ENCODE data around the gene GLI3.

The GLI3 gene

GRCh38 chr7:42039921-42040320 is 197.1 kb downstream of the GLI3 start:
- DNase-seq (ENCODE audit: low read depth in 3 of 3, low spot score in 1 of 3), result no peak

DNA sequence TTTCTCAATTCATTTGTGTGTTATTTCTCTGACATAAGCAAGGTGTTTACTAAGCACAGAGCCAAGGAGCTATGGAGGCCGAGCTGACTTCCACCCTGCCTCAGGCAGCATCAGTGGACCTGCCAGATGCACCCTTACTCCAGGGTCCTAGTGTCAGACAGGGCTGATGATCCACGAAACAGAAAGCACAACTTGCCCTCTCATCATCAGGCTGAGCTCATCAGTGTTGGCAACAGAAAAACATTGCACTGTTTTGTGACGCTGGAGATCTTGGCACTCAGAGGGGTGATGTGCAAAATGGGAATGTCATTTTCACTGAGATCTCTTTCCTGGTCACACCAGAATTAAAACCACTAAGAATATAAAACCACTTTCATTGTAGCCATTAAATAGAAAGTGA is 201.8 kb downstream of the GLI3 start:
- no peak for DNase-seq (ENCODE audit: low read depth in 3 of 3, low spot score in 1 of 3)

DNA sequence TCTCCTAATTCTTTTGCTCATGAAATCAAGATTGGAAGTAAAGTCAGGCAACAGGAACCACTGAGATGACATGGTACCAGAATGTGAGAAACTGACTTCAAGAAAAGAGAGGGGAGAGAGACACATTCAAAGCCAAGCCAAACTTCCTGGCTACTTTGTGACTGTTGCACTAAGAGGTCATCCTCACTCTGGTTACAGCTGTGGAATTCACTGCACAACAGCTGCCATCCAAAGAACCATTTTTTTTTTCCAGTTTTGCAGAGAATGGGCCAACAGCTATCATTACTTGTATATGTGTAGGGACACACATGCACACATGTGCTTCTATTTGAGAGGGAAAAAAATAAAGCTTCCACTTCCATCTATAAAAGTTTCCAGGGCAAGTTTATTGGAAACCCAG is 203.5 kb downstream of the GLI3 start:
- DNase-seq (ENCODE audit: low read depth in 3 of 3, low spot score in 1 of 3), result no peak

DNA sequence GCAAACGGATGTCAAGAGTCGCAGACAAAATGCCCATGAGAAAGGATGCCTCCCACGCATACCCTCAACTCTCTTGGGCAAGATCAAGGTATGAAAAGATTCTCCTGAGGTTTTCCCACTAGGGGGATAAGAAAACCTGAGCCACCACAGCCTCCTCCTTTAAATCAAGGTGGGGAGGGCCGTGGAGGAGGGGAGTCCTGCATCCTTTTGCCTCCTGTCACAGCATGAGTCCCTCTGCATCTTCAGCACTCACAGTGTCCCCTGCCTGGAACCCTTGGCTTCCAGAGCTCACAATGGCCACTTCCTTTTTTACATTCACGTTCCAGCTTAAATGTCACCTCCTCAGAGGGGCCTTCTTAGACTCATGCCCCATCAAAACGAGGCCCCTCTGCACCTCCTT is 207.6 kb downstream of the GLI3 start:
- no peak for DNase-seq (ENCODE audit: low read depth in 3 of 3, low spot score in 1 of 3)

DNA sequence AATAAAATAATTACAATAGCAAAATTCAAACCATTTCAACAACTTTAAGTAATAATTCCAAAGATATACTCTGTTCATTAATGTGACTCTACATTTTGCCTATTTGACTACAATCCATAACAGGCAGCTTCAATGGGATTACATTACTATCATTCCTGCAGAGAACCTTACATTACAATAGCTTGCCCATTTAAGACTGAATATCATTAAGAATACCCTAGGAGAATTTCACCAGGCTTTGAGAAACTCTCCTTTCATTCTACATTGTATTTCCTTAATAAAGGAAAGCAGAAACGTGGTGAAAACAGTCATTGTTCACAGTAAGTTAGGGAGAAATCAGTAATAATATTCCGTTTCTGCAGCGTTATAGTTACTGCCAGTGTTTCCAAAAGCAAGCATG is 209.5 kb downstream of the GLI3 start:
- DNase-seq (ENCODE audit: low read depth in 3 of 3, low spot score in 1 of 3), result no peak

- DNase-seq (ENCODE audit: low read depth in 3 of 3, low spot score in 1 of 3), result no peak
Measured at GRCh38 chr7:42026622-42027197, 210.3 kb downstream of the GLI3 start.

GRCh38 chr7:42025635-42026375 is 211.2 kb downstream of the GLI3 start:
- no peak for DNase-seq (ENCODE audit: low read depth in 3 of 3, low spot score in 1 of 3)

DNA sequence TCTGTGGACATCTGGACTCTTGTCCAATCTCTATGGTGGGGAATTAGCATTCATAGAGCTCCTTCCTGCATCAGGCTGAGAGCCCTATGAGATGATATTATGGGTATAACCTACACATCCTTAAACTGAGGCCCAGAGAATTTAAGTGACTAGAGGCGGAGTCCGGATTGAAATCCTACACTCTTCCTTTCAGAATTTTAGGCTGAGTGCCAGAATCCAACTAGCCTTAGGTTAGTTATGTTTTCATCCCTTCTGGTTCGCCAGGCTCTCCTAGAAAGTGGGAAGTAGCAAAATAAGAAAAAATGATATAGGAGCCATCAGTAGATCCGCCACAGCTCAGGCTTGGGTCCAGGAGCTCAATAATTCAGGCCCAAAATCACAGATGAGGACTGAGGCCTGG is 212.5 kb downstream of the GLI3 start:
- DNase-seq (ENCODE audit: low read depth in 3 of 3, low spot score in 1 of 3), result no peak

- DNase-seq (ENCODE audit: low read depth in 3 of 3, low spot score in 1 of 3), result no peak
Measured at GRCh38 chr7:42023262-42023661, 213.7 kb downstream of the GLI3 start.

DNA sequence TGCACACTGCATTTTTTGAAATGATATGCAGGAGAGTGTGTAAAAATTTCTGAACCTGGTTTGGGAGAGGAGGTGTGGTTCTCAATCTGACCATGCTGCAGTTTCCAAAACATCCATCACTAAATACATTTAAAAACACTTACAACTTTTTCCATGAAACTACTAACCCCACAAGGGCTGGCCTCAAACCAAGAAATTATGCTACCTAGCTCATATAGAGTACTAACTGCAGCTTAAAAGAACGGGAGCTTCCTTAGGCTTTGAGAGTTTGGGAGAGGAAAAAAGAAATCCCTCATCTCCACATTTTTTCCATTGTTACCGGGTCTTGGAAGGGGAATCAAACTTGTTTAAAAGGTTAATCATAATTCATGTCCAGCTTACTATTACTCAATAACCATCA is 214.2 kb downstream of the GLI3 start:
- no peak for DNase-seq (ENCODE audit: low read depth in 3 of 3, low spot score in 1 of 3)

- no peak for DNase-seq (ENCODE audit: low read depth in 3 of 3, low spot score in 1 of 3)
Measured at GRCh38 chr7:42022056-42022455, 215.0 kb downstream of the GLI3 start.

GRCh38 chr7:42021631-42022030 is 215.4 kb downstream of the GLI3 start:
- DNase-seq (ENCODE audit: low read depth in 3 of 3, low spot score in 1 of 3), result no peak

DNA sequence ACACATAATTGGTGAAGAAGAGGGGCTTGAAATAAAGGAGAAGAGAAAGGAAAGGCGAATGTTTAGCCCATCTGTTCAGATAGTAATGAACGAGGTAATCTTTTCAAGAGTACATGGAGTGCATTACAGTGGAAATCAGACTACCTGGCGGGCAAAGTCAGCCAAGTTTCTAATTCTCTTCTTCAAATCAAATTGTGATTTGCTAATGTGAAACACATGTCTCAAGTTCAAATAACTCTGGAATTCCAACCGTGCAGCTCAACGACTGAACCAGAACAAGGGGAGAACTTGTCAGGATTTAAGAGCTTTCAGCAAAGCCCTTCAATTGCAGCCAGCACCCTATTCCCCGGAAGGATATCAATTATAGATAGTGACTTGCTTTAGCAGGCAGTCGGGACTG is 216.9 kb downstream of the GLI3 start:
- DNase-seq (ENCODE audit: low read depth in 3 of 3, low spot score in 1 of 3), result no peak

GRCh38 chr7:42017349-42017986 is 219.5 kb downstream of the GLI3 start:
- DNase-seq (ENCODE audit: low read depth in 3 of 3, low spot score in 1 of 3), result no peak

- DNase-seq (ENCODE audit: low read depth in 3 of 3, low spot score in 1 of 3), result no peak
Measured at GRCh38 chr7:42016517-42016916, 220.5 kb downstream of the GLI3 start.

DNA sequence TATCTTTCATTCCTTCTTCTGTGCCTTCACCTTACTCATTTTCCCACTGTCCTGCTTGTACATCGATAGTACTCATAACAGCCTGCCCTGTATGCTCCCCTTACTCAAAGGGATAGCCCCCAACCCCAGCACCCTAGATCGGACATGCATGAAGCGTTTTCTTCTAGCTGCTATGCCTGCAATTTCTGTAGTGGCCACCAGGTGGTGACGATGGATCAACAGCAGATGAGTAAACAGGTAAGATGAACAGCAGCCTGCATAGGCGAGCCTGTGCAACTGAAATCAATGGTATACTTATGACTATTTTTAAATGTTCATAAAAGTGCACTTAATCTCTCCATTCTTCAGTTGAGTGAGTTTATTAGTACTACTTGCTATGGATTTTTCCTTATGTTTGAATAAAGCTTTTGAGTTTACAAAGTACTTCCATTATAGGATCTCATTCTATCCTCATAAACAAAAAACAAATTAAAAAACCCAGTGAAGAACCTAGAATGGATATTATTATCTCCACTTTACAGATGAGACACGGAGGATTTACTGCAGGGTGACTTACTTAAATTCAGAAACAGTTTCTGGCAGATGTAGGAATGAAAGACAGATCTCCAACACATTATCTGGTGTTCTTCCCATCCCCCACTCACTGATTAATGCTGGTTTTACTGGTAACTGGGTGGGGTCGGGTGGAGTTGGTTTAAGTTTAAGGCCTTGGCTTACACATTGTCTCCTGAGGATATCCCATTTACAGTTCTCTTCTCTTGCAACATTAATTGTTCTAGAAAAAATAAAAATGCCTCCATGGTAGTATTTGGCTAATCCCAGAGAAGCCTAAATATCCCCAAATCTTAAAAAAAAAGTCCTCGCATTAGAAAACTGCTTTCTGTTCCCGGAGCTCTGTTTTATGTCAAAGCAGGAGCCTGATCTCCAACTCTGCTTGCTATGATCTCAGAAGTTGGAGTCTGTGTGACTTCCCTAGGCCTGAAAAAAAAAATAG is 222.1 kb downstream of the GLI3 start:
- DNase-seq (ENCODE audit: low read depth in 3 of 3, low spot score in 1 of 3), result peak in 1 of 3 donors; percentile 1

GRCh38 chr7:42012786-42013360 is 224.1 kb downstream of the GLI3 start:
- DNase-seq (ENCODE audit: low read depth in 3 of 3, low spot score in 1 of 3), result no peak

DNA sequence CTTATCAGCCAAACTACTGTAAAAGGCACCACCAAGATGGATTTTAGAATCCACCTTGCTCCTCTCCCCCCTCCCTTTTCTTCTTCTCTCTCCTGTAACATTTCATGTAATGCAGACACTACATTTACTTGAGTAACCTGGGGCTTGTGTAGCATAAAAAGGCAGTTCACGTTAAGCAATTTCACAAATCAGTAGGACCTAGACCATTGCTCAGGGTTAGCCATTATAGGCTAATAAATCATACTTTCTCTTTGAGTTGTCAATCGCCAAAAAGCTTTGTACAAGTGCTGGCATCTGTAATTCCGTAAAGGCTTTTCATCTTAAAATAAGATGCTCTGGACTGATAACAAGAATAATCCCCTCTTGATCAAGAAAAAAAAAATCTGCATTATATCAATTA is 224.7 kb downstream of the GLI3 start:
- DNase-seq (ENCODE audit: low read depth in 3 of 3, low spot score in 1 of 3), result no peak

GRCh38 chr7:42011846-42012245 is 225.2 kb downstream of the GLI3 start:
- DNase-seq (ENCODE audit: low read depth in 3 of 3, low spot score in 1 of 3), result no peak

GRCh38 chr7:42010751-42011150 is 226.3 kb downstream of the GLI3 start:
- no peak for DNase-seq (ENCODE audit: low read depth in 3 of 3, low spot score in 1 of 3)
